Measurements from ENCODE around the gene GSE1.

Gene GSE1

GRCh38 chr16:85612801-85613603, at the start of gene GSE1:
Gene GSE1 (plus strand): TSS chr16:85613322. CDS start chr16:85613392, 70 bp downstream.
- DNase-seq: no peak

- DNase-seq: no peak
Observed at GRCh38 chr16:85563515-85564276, 49.4 kb upstream of the GSE1 start.

GRCh38 chr16:85564277-85565051, 48.7 kb upstream of the GSE1 start:
- no peak for DNase-seq

GRCh38 chr16:85565340-85565739, 47.8 kb upstream of the GSE1 start:
- no peak for DNase-seq

- DNase-seq: no peak
Observed at GRCh38 chr16:85565801-85566526, 47.2 kb upstream of the GSE1 start.

GRCh38 chr16:85566561-85567100, 46.5 kb upstream of the GSE1 start:
- no peak for DNase-seq

- no peak for DNase-seq
Observed at GRCh38 chr16:85567101-85567866, 45.8 kb upstream of the GSE1 start.

GRCh38 chr16:85567935-85568334, 45.2 kb upstream of the GSE1 start:
- no peak for DNase-seq

GRCh38 chr16:85568519-85568918, 44.6 kb upstream of the GSE1 start:
- no peak for DNase-seq

- no peak for DNase-seq
Observed at GRCh38 chr16:85569039-85569614, 44.0 kb upstream of the GSE1 start.

- DNase-seq: no peak
Observed at GRCh38 chr16:85569615-85570212, 43.4 kb upstream of the GSE1 start.

GRCh38 chr16:85570213-85570734, 42.8 kb upstream of the GSE1 start:
- no peak for DNase-seq

GRCh38 chr16:85570735-85571562, 42.2 kb upstream of the GSE1 start:
- no peak for DNase-seq

- no peak for DNase-seq
Observed at GRCh38 chr16:85571563-85571812, 41.6 kb upstream of the GSE1 start.

GRCh38 chr16:85571813-85572619, 41.1 kb upstream of the GSE1 start:
- no peak for DNase-seq

GRCh38 chr16:85573045-85573695, 40.0 kb upstream of the GSE1 start:
- no peak for DNase-seq

GRCh38 chr16:85573696-85574641, 39.2 kb upstream of the GSE1 start:
- no peak for DNase-seq
